ENCODE measurements around the gene RAP1GAP2.

The RAP1GAP2 gene

DNA sequence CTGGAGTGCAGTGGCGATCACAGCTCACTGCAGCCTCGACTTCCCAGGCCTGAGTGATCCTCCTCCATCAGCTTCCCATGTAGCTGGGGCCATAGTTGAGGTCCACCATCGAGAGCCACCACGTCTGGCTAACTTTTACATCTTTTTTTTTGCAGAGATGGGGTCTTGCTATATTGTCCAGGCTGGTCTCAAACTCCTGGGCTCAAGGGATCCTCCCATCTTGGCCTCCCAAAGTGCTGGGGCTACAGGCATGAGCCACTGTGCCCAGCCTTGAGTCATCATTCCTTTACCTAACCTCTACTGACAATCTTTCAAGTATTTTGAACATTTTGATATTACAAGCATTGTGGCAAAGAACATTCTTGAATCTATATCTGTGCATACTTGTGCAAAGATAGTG lies 37.4 kb upstream of the RAP1GAP2 start:
- H3K36me3 ChIP-seq (replicated peaks; ENCODE audit: insufficient read depth, low read length), result no peaks in the 10 kb centered on the region
- no peak for DNase-seq
- H3K4me3 ChIP-seq (ENCODE audit: low read length), result no peak overlapping the region
- peaks cover 78% of the 10 kb centered on the region for H3K27me3 ChIP-seq (replicated peaks; ENCODE audit: insufficient read depth, low read length)
- TF ChIP-seq EZH2 (optimal IDR thresholded peaks at IDR 0.05; ENCODE audit: low read depth, low read length) (no peak), EZH2phosphoT487 (IDR thresholded peaks at IDR 0.05; ENCODE audit: low read length) (no peak)
- TF ChIP-seq, protein P1, sequence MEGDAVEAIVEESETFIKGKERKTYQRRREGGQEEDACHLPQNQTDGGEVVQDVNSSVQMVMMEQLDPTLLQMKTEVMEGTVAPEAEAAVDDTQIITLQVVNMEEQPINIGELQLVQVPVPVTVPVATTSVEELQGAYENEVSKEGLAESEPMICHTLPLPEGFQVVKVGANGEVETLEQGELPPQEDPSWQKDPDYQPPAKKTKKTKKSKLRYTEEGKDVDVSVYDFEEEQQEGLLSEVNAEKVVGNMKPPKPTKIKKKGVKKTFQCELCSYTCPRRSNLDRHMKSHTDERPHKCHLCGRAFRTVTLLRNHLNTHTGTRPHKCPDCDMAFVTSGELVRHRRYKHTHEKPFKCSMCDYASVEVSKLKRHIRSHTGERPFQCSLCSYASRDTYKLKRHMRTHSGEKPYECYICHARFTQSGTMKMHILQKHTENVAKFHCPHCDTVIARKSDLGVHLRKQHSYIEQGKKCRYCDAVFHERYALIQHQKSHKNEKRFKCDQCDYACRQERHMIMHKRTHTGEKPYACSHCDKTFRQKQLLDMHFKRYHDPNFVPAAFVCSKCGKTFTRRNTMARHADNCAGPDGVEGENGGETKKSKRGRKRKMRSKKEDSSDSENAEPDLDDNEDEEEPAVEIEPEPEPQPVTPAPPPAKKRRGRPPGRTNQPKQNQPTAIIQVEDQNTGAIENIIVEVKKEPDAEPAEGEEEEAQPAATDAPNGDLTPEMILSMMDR (IDR thresholded peaks at IDR 0.05; ENCODE audit: low read length), result no peak
- no peaks in the 10 kb centered on the region for H3K9me2 ChIP-seq (replicated peaks; ENCODE audit: insufficient read depth, low read length)
- H4K20me1 ChIP-seq (ENCODE audit: insufficient read depth, low read length), result no peaks in the 10 kb centered on the region
- H3K9ac ChIP-seq (ENCODE audit: low read length), result no peak overlapping the region
- H3K79me2 ChIP-seq (ENCODE audit: low read length), result no peaks in the 10 kb centered on the region
- no peaks in the 10 kb centered on the region for H3F3A ChIP-seq (ENCODE audit: insufficient read depth, low read length)
- H3K4me1 ChIP-seq (ENCODE audit: low read length), result no peaks in the 10 kb centered on the region
- no peaks in the 10 kb centered on the region for H3K9me3 ChIP-seq (replicated peaks; ENCODE audit: insufficient read depth, low read length)
- H3K27ac ChIP-seq (ENCODE audit: low read length), result no peak overlapping the region
- no peak overlapping the region for H2AFZ ChIP-seq (ENCODE audit: low read length)
- H3K4me2 ChIP-seq (ENCODE audit: low read depth, low read length), result no peak overlapping the region

DNA sequence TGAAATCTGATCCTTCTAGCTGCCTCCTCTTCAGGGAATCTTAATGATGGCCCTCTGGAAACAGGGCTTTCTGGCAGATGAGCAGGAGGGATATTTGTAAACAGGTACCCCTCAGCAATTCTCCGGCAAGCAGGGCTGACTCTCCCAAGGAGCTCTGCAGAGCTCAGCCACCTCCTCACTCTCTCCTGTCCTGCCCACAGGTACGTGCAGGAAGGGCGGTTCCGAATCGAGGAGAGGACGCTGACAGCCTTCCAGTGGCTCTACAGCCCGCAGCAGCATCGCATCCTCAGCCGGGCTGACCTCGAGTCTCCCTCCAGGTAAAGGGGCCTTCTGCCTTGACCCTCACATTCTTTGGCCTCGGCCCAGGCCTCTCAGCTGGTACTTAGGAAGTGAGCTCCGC lies 26.1 kb upstream of the RAP1GAP2 start:
- peaks cover 70% of the 10 kb centered on the region for H3K27me3 ChIP-seq (replicated peaks; ENCODE audit: insufficient read depth, low read length)
- H3F3A ChIP-seq (ENCODE audit: insufficient read depth, low read length), result no peaks in the 10 kb centered on the region
- H3K4me1 ChIP-seq (ENCODE audit: low read length), result no peaks in the 10 kb centered on the region
- H3K4me3 ChIP-seq (ENCODE audit: low read length), result no peak overlapping the region
- H3K79me2 ChIP-seq (ENCODE audit: low read length), result no peaks in the 10 kb centered on the region
- H3K9ac ChIP-seq (ENCODE audit: low read length), result no peak overlapping the region
- no peak overlapping the region for H3K27ac ChIP-seq (ENCODE audit: low read length)
- no peaks in the 10 kb centered on the region for H3K9me2 ChIP-seq (replicated peaks; ENCODE audit: insufficient read depth, low read length)
- H2AFZ ChIP-seq (ENCODE audit: low read length), result no peak overlapping the region
- TF ChIP-seq EZH2phosphoT487 (IDR thresholded peaks at IDR 0.05; ENCODE audit: low read length) (no peak), EZH2 (optimal IDR thresholded peaks at IDR 0.05; ENCODE audit: low read depth, low read length) (no peak)
- TF ChIP-seq, protein P1 (IDR thresholded peaks at IDR 0.05; ENCODE audit: low read length), result no peak
- no peaks in the 10 kb centered on the region for H3K36me3 ChIP-seq (replicated peaks; ENCODE audit: insufficient read depth, low read length)
- no peak for DNase-seq
- no peak overlapping the region for H3K4me2 ChIP-seq (ENCODE audit: low read depth, low read length)
- H4K20me1 ChIP-seq (ENCODE audit: insufficient read depth, low read length), result no peaks in the 10 kb centered on the region
- H3K9me3 ChIP-seq (replicated peaks; ENCODE audit: insufficient read depth, low read length), result no peaks in the 10 kb centered on the region

DNA sequence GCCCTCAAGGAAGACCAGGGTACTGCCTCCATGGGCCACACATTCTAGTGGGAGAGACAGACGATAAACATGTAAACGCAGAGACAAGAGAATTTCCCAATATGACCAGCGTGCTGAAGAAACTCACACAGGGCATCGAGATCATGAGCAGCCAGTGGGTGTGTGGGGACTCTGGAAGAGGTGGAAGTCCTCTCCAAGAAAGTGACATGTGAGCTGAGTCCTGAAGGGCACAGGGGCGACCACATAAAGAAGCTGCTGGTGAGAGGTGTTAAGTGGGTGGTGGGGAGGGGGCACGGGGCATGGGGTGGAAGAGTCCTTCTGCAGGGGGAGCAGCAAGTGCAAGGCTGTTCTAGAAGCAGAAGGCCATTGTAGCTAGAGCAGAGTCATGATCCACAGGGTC lies 21.0 kb upstream of the RAP1GAP2 start:
- no peak for TF ChIP-seq EZH2 (optimal IDR thresholded peaks at IDR 0.05; ENCODE audit: low read depth, low read length)
- TF ChIP-seq, protein P1 (IDR thresholded peaks at IDR 0.05; ENCODE audit: low read length), result no peak
- no peak for TF ChIP-seq EZH2phosphoT487 (IDR thresholded peaks at IDR 0.05; ENCODE audit: low read length)
- Histone ChIP-seq H3K27me3 (replicated peaks; ENCODE audit: insufficient read depth, low read length) (peaks cover 78% of the 10 kb centered on the region), H3K9me2 (replicated peaks; ENCODE audit: insufficient read depth, low read length) (no peaks in the 10 kb centered on the region), H3K9ac (ENCODE audit: low read length) (no peak overlapping the region), H3K9me3 (replicated peaks; ENCODE audit: insufficient read depth, low read length) (no peaks in the 10 kb centered on the region), H3K4me2 (ENCODE audit: low read depth, low read length) (no peak overlapping the region), H3K79me2 (ENCODE audit: low read length) (no peaks in the 10 kb centered on the region), H3K4me3 (ENCODE audit: low read length) (no peak overlapping the region), H4K20me1 (ENCODE audit: insufficient read depth, low read length) (no peaks in the 10 kb centered on the region), H2AFZ (ENCODE audit: low read length) (no peak overlapping the region), H3K27ac (ENCODE audit: low read length) (no peak overlapping the region), H3K4me1 (ENCODE audit: low read length) (no peaks in the 10 kb centered on the region), H3K36me3 (replicated peaks; ENCODE audit: insufficient read depth, low read length) (no peaks in the 10 kb centered on the region), H3F3A (ENCODE audit: insufficient read depth, low read length) (no peaks in the 10 kb centered on the region)
- no peak for DNase-seq

Data from MM.1S (cell line).